Mammary epithelial cell (primary cell): ENCODE results near the gene NR2F6.

Experiments
- EZH2 ChIP-seq: IDR thresholded peaks from 2 replicates; pipeline ENCODE4 v1.6.1; 2012; ENCODE audit warnings: low read length, inconsistent platforms, borderline replicate concordance
- TF ChIP-seq, protein P1 (sequence below), 2 donors: IDR thresholded peaks in 1 of 2; conservative IDR thresholded peaks in 1 of 2; 2 replicates each; pipeline ENCODE4 v1.5.1; 2011 to 2012; ENCODE audit warnings: inconsistent platforms in 2 of 2, low read length in 2 of 2, mild to moderate bottlenecking in 2 of 2, control low read depth in 1 of 2, low read depth in 1 of 2; ENCODE audit not compliant: insufficient read depth in 1 of 2; ENCODE audit errors: extremely low read depth in 1 of 2

- TF ChIP-seq, protein P1, sequence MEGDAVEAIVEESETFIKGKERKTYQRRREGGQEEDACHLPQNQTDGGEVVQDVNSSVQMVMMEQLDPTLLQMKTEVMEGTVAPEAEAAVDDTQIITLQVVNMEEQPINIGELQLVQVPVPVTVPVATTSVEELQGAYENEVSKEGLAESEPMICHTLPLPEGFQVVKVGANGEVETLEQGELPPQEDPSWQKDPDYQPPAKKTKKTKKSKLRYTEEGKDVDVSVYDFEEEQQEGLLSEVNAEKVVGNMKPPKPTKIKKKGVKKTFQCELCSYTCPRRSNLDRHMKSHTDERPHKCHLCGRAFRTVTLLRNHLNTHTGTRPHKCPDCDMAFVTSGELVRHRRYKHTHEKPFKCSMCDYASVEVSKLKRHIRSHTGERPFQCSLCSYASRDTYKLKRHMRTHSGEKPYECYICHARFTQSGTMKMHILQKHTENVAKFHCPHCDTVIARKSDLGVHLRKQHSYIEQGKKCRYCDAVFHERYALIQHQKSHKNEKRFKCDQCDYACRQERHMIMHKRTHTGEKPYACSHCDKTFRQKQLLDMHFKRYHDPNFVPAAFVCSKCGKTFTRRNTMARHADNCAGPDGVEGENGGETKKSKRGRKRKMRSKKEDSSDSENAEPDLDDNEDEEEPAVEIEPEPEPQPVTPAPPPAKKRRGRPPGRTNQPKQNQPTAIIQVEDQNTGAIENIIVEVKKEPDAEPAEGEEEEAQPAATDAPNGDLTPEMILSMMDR (conservative IDR thresholded peaks at IDR 0.05 in 1 of 2, IDR thresholded peaks at IDR 0.05 in 1 of 2; ENCODE audit: extremely low read depth in 1 of 2, insufficient read depth in 1 of 2, low read depth in 1 of 2, low read length in 2 of 2), result no peak
- no peak for TF ChIP-seq EZH2
These were observed 9.5 kb upstream of the NR2F6 start for GRCh38 chr19:17255150-17255621.
